Activated gamma-delta T cell treated with anti-CD3 and anti-CD28 coated beads, Interleukin-2, amount 50 U/mL, for 16 hours (primary cell): ENCODE data around the gene KRTAP5-5.
"Not testable (repeated sequence)": the region's sequence is repeated elsewhere in the genome, so short reads cannot be mapped to it uniquely, and the experiment has no call there.

Experiments
- DNase-seq: peaks from one replicate; pipeline ENCODE4 v3.0.0-alpha.2; 2020; ENCODE audit warnings: low read depth

KRTAP5-5 gene

GRCh38 chr11:1629326-1630185, at the start of gene KRTAP5-5:
KRTAP5-5 (plus strand) TSS chr11:1629775; CDS start chr11:1629841, 66 bp downstream.
- DNase-seq = no peak

GRCh38 chr11:1581976-1582375, 47.6 kb upstream of the KRTAP5-5 start:
- no peak for DNase-seq

GRCh38 chr11:1582909-1583308, 46.7 kb upstream of the KRTAP5-5 start:
- not testable (repeated sequence) for DNase-seq

- not testable (repeated sequence) for DNase-seq
These were observed 44.8 kb upstream of the KRTAP5-5 start, which contains the start of gene KRTAP5-1 for GRCh38 chr11:1584661-1585370. KRTAP5-1 (minus strand) TSS chr11:1585283; CDS start chr11:1585249, 34 bp downstream.

- DNase-seq = no peak
These were observed 42.9 kb upstream of the KRTAP5-5 start for GRCh38 chr11:1586699-1587098.

- not testable (repeated sequence) for DNase-seq
These were observed 40.2 kb upstream of the KRTAP5-5 start for GRCh38 chr11:1589191-1589963.

GRCh38 chr11:1589996-1590395, 39.6 kb upstream of the KRTAP5-5 start:
- DNase-seq = no peak

- DNase-seq = no peak
These were observed 36.9 kb upstream of the KRTAP5-5 start for GRCh38 chr11:1592628-1593027.

GRCh38 chr11:1595994-1596575, 33.5 kb upstream of the KRTAP5-5 start:
- not testable (repeated sequence) for DNase-seq

- DNase-seq = not testable (repeated sequence)
These were observed 32.9 kb upstream of the KRTAP5-5 start for GRCh38 chr11:1596576-1597121.

GRCh38 chr11:1597331-1597993, 32.1 kb upstream of the KRTAP5-5 start:
- no peak for DNase-seq

- no peak for DNase-seq
These were observed 31.6 kb upstream of the KRTAP5-5 start, which contains the start of gene KRTAP5-2 for GRCh38 chr11:1597994-1598380. KRTAP5-2 (minus strand) TSS chr11:1598294; CDS start chr11:1598250, 44 bp downstream.

GRCh38 chr11:1598406-1598805, 31.2 kb upstream of the KRTAP5-5 start:
- not testable (repeated sequence) for DNase-seq

- no peak for DNase-seq
These were observed 30.8 kb upstream of the KRTAP5-5 start for GRCh38 chr11:1598816-1599215.

GRCh38 chr11:1600626-1601025, 28.9 kb upstream of the KRTAP5-5 start:
- DNase-seq = no peak

- DNase-seq = not testable (repeated sequence)
These were observed 27.9 kb upstream of the KRTAP5-5 start for GRCh38 chr11:1601663-1602062.

- DNase-seq = no peak
These were observed 25.9 kb upstream of the KRTAP5-5 start for GRCh38 chr11:1603629-1604028.

GRCh38 chr11:1604181-1604580, 25.4 kb upstream of the KRTAP5-5 start:
- DNase-seq = no peak

- DNase-seq = no peak
These were observed 24.9 kb upstream of the KRTAP5-5 start for GRCh38 chr11:1604711-1605110.

- not testable (repeated sequence) for DNase-seq
These were observed 23.7 kb upstream of the KRTAP5-5 start for GRCh38 chr11:1605923-1606322.
